ENCODE data around the gene TTYH3. TPM values are rescaled to one million over a fixed set of nuclear protein-coding genes. Genes with fewer than 3 reads are reported as not detected.

TTYH3 gene
- total and polyA plus RNA-seq, 2 of the 8 experiments (the other 6 are each of a cell fraction or from before 2014, with no cell fraction given) = 66.2 to 169 TPM

DNA sequence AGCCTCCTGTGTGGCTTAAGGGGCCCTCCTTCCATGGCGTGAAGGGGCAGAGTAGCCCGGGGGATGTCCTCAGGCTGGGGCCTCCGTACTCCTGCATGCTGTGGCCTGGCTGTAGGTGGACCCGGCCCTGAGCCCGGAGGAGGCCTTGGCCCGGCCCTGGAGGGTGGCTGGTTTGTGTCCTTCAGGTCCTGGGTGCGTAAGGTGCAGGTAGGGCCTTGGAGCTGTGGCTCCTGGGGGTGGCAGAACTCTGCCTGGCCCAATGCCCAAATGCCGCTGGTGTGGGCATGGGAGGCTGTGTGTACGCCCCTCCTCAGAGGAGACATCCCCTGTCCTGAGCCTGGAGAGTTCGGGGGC is 29.3 kb downstream of the TTYH3 start:
- Histone ChIP-seq H2BK15ac (ENCODE audit: low read length) (no peak overlapping the region), H3K79me2 (ENCODE audit: control insufficient read depth in 1 of 2, insufficient read depth in 2 of 2, low read length in 2 of 2) (no peaks in the 10 kb centered on the region), H4K91ac (replicated peaks; ENCODE audit: insufficient read length, low read length) (no peak overlapping the region), H3K56ac (replicated peaks; ENCODE audit: insufficient read length, low read depth, low read length) (no peak overlapping the region), H3K36me3 (ENCODE audit: control insufficient read depth in 2 of 4, insufficient read depth in 4 of 4, low read length in 3 of 4) (peaks cover 7 to 36% (median 15%) of the 10 kb centered on the region in 4 experiments; a peak in 7 of 8 replicates), H3K4me3 (ENCODE audit: extremely low read depth in 1 of 4, insufficient read depth in 2 of 4, low read depth in 3 of 4, low read length in 4 of 4) (no peak overlapping the region), H3K27ac (ENCODE audit: low read depth, low read length) (no peak overlapping the region), H3K9me3 (ENCODE audit: insufficient read depth in 2 of 2, low read depth in 1 of 2, low read length in 1 of 2) (no peaks in the 10 kb centered on the region; a peak in 1 of 4 replicates), H4K8ac (ENCODE audit: extremely low read depth, insufficient read depth, low read length) (no peak overlapping the region), H3K4ac (replicated peaks; ENCODE audit: insufficient read length, low read depth, low read length) (no peak overlapping the region), H4K5ac (ENCODE audit: insufficient read length, low read depth, low read length) (no peak overlapping the region), H2BK12ac (ENCODE audit: low read depth, low read length) (no peak overlapping the region), H3K18ac (ENCODE audit: extremely low read depth, low read length) (no peak overlapping the region), H3K9ac (replicated peaks in 1 of 4; ENCODE audit: extremely low read depth in 1 of 4, low read depth in 3 of 4, low read length in 3 of 4) (no peak overlapping the region), H2AFZ (ENCODE audit: low read length) (no peak overlapping the region), H3K4me2 (ENCODE audit: insufficient read depth in 1 of 2, low read depth in 2 of 2, low read length in 2 of 2) (no peak overlapping the region), H2BK20ac (ENCODE audit: low read length) (no peak overlapping the region), H2BK120ac (replicated peaks; ENCODE audit: low read depth, low read length) (no peak overlapping the region), H2BK5ac (ENCODE audit: low read depth, low read length) (no peak overlapping the region), H3K23me2 (ENCODE audit: low read depth, low read length) (peaks cover 5% of the 10 kb centered on the region; the same call in 1 of the 2 replicates), H3K23ac (ENCODE audit: insufficient read length) (no peak overlapping the region), H3K14ac (ENCODE audit: insufficient read length) (no peak overlapping the region), H2AK5ac (ENCODE audit: low read depth, low read length) (no peak overlapping the region), H3K79me1 (ENCODE audit: low read depth, low read length) (peaks cover 3% of the 10 kb centered on the region; the same call in 1 of the 2 replicates), H4K20me1 (replicated peaks in 1 of 2; ENCODE audit: control insufficient read depth in 1 of 2, insufficient read depth in 2 of 2, low read length in 2 of 2) (peaks cover 0 to 19% of the 10 kb centered on the region in 2 experiments), H3K4me1 (replicated peaks in 1 of 4; ENCODE audit: control insufficient read depth in 3 of 4, insufficient read depth in 4 of 4, low read length in 3 of 4) (peaks cover 0 to 4% (median under 1%) of the 10 kb centered on the region in 4 experiments; a peak in 2 of 7 replicates), H3K27me3 (replicated peaks in 1 of 4; ENCODE audit: control insufficient read depth in 3 of 4, extremely low read depth in 1 of 4, insufficient read depth in 3 of 4, low read length in 3 of 4) (no peaks in the 10 kb centered on the region; a peak in 2 of 7 replicates)
- POLR2A ChIA-PET (ENCODE audit: partially characterized antibody) = interaction anchor here (0.9 to 1.3 kb wide), 6 partner anchors 9 to 209 kb away, joined by 3 to 4 read pairs (median 3); no protein-coding TSS in a partner anchor
- no peak for FAIRE-seq
- TF ChIP-seq, protein P1, sequence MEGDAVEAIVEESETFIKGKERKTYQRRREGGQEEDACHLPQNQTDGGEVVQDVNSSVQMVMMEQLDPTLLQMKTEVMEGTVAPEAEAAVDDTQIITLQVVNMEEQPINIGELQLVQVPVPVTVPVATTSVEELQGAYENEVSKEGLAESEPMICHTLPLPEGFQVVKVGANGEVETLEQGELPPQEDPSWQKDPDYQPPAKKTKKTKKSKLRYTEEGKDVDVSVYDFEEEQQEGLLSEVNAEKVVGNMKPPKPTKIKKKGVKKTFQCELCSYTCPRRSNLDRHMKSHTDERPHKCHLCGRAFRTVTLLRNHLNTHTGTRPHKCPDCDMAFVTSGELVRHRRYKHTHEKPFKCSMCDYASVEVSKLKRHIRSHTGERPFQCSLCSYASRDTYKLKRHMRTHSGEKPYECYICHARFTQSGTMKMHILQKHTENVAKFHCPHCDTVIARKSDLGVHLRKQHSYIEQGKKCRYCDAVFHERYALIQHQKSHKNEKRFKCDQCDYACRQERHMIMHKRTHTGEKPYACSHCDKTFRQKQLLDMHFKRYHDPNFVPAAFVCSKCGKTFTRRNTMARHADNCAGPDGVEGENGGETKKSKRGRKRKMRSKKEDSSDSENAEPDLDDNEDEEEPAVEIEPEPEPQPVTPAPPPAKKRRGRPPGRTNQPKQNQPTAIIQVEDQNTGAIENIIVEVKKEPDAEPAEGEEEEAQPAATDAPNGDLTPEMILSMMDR (IDR thresholded peaks at IDR 0.05; ENCODE audit: control extremely low read depth in 1 of 3, insufficient read depth in 1 of 3, low read depth in 1 of 3, low read length in 3 of 3) = peak in 1 of 3 experiments; percentile 1; a peak in 1 of 4 replicates
- no peak for TF ChIP-seq TBP (IDR thresholded peaks at IDR 0.05; ENCODE audit: low read depth, low read length)
- WGBS, 2 experiments (ENCODE audit: extremely low coverage in 1 of 2, insufficient coverage in 1 of 2, insufficient read length in 1 of 2, insufficient replicate concordance in 2 of 2, low coverage in 1 of 2, low lambda C conversion rate in 2 of 2, missing lambda C conversion rate in 1 of 2) = 87% methylated on average over 8 of the region's 10 CpGs; no CpG with 5 or more reads in 1 of the 2 experiments
- CTCF ChIA-PET (ENCODE audit: partially characterized antibody) = interaction anchor here (0.6 to 4.0 kb wide), 19 partner anchors 10 to 209 kb away, joined by 3 to 27 read pairs (median 5); no protein-coding TSS in a partner anchor
- no peak for DNase-seq (ENCODE audit: low read depth in 1 of 2, low spot score in 2 of 2)

Data from H1 (cell line).